Fibroblast of villous mesenchyme (primary cell): ENCODE results near the gene PEAK1. TPM values are rescaled to one million over a fixed set of nuclear protein-coding genes. Genes with fewer than 3 reads are reported as not detected.

ENCODE experiments used
- DNase-seq: peaks from one replicate; pipeline ENCODE4 v3.0.0-alpha.2; 2010; ENCODE audit warnings: low read depth
- H3K4me3 ChIP-seq: 2 replicates; pipeline ENCODE4 v1.5.1; 2011; ENCODE audit warnings: low read depth, mild to moderate bottlenecking, low read length
- total RNA-seq: library from RNA; depleted of rRNA; stranded (reverse); fragments of >200 nt; gene quantifications from 2 replicates; pipeline ENCODE4 v1.2.3, GENCODE V29; 2012
- TF ChIP-seq, protein P1 (sequence below): IDR thresholded peaks from 2 replicates; pipeline ENCODE4 v1.5.1; 2012; ENCODE audit warnings: low read depth, mild to moderate bottlenecking, low read length; ENCODE audit not compliant: insufficient read depth

Gene PEAK1
- total RNA-seq, 1 donor, result 77.3 TPM

DNA sequence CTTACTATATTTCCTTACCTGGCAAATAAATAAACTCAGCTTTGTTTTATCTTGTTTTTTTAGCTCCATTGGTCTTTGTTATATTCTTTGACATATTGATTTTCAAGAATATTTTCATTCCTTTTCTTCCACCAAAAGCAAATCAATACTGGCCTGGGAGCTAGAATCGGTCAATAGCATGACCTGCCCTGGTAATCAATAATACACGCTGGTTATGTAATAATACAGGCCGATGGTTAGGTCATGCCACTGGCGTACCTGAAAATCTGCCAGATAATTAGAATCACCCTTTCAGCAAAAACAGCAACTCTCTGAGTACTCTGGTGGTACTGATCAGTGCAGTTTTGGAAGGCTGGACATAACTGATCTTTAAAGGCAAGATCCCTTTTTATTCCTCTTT, 39.9 kb downstream of the PEAK1 start:
- H3K4me3 ChIP-seq, result no peak overlapping the region
- DNase-seq, result no peak
- TF ChIP-seq, protein P1, sequence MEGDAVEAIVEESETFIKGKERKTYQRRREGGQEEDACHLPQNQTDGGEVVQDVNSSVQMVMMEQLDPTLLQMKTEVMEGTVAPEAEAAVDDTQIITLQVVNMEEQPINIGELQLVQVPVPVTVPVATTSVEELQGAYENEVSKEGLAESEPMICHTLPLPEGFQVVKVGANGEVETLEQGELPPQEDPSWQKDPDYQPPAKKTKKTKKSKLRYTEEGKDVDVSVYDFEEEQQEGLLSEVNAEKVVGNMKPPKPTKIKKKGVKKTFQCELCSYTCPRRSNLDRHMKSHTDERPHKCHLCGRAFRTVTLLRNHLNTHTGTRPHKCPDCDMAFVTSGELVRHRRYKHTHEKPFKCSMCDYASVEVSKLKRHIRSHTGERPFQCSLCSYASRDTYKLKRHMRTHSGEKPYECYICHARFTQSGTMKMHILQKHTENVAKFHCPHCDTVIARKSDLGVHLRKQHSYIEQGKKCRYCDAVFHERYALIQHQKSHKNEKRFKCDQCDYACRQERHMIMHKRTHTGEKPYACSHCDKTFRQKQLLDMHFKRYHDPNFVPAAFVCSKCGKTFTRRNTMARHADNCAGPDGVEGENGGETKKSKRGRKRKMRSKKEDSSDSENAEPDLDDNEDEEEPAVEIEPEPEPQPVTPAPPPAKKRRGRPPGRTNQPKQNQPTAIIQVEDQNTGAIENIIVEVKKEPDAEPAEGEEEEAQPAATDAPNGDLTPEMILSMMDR, result no peak

DNA sequence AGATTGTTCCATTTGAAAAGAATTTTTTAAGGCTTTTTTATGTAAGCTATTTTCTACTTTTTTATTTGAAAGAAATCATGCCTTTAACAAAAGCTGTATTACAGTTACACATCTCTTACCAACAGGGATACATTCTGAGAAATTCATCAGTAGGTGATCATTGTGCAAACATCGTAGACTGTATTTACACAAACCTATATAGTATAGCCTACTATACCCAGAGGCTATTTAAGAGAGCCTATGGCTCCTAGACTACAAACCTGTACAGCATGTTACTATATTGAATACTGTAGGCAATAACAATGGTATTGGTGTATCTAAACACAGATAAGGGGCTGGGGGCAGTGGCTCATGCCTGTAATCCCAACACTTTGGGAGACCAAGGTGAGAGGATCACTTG, 43.1 kb downstream of the PEAK1 start:
- no peak overlapping the region for H3K4me3 ChIP-seq
- TF ChIP-seq, protein P1, result no peak
- no peak for DNase-seq

DNA sequence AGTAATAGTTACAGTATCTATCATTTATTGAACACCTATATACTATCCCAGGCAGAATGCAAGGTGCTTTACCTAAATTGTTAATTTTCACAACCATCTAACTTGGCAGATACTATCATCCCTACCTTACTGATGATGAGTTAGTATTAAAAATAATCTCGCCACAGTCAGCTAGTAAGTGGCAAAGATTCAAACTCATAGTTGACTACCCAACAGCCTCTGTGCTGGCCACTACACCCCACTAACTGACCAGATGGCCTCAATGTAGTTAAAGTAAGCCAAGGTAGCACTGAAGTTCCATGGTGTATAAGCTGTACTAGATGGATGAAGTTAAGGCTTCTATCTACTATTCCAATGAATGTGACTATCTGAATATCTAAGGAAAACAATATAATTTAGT, 44.8 kb downstream of the PEAK1 start:
- no peak for DNase-seq
- no peak overlapping the region for H3K4me3 ChIP-seq
- TF ChIP-seq, protein P1, result no peak

DNA sequence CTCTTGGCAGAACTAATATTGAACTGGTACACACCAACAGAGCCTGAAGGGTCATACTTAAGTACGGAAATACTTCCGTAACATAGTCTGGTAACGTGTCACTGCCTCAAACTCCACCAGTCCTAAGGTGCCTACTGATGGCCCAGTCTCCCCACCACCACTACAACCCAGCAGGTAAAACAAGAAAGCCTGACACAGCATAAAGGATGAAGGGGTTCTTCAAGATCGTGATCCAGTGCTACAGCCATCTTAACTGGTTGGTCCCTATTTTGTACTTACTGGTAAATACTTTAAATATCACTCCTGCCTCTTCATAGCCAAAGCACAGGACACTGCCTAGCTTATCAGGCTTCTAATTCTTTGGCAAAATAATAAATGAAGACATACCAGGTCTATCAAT, 46.5 kb downstream of the PEAK1 start:
- DNase-seq, result no peak
- no peak overlapping the region for H3K4me3 ChIP-seq
- TF ChIP-seq, protein P1, result no peak

DNA sequence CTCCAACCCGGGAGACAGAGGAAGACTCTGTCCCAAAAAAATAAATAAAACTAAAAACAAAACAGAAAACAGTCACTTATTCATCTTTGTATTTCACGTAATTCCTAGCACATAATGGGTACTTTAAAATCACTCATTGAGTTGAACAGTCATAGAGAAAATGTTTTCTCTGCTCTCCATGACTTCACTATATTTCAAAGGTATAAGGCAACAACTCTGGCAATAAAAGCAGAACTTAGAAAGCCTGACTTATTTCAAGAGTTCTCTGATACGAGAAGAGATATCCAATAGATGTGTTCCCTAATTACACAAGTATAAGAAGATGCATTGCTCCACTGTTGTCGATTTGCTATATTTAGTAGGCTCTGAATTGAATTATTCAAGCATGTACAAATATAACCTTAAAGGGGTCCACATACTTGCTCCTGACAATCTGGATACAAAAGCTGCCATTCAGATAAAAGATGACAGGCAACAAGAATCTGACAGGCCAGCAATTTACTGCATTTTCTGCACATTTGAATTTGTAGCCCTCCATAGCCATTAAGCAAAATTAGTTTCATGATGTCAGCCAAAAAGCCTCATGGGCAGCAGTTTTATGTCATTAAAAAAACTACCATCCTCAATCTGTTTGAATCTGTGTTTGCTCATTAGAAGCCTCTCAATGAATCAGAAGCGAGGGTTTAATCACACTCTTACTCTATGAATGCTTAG, 47.9 kb downstream of the PEAK1 start:
- TF ChIP-seq, protein P1, result no peak
- DNase-seq, result no peak
- no peak overlapping the region for H3K4me3 ChIP-seq

DNA sequence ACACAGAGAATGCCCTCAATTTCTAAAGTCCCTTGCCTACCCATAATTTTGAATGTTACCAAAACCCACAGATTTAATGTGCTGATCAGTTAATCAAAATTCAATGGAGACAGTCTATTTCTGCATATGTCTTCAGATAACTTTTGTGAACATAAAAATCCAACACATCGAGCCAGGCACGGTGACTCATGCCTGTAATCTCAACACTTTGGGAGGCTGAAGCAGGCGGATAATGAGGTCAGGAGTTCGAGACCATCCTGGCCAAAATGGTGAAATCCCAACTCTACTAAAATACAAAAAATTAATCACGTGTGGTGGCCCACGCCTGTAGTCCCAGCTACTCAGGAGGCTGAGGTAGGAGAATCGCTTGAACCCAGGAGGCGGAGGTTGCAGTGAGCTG, 49.3 kb downstream of the PEAK1 start:
- TF ChIP-seq, protein P1, result no peak
- peak; percentile 26 for DNase-seq
- H3K4me3 ChIP-seq, result no peak overlapping the region

DNA sequence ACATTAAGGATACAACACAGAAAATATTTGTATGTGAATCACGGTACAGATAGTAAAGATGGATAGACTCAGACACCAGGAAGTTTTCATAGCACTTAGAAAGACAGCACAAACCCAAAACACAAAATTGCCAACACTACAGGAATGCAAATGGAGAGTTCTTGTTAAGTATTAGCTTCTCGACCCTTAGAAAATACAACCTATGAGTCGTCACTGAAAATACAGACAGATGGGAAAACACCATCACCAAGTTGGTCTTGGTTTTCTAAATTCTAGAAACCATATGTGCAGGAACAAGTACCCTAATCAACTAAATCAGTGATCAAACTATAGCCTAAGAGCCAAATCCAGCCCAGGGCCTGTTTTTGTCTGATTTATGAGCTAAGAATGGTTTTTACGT, 50.7 kb downstream of the PEAK1 start:
- no peak overlapping the region for H3K4me3 ChIP-seq
- peak; percentile 20 for DNase-seq
- TF ChIP-seq, protein P1, result no peak
